ENCODE measurements around the gene EVI5L.

GRCh38 chr19:7879111-7879807 lies 49.2 kb downstream of the EVI5L start:
- TF ChIP-seq REST (IDR thresholded peaks at IDR 0.05) (no peak), RAD21 (IDR thresholded peaks at IDR 0.05) (no peak), CTCF (IDR thresholded peaks at IDR 0.05; ENCODE audit: low read depth, low read length, missing input control) (no peak), FOXA1 (IDR thresholded peaks at IDR 0.05) (no peak), GABPA (IDR thresholded peaks at IDR 0.05 in 1 of 2, conservative IDR thresholded peaks at IDR 0.05 in 1 of 2) (no peak)
